Fibroblast of lung (primary cell): ENCODE measurements around the gene RIMKLA. TPM values are rescaled to one million over a fixed set of nuclear protein-coding genes. Genes with fewer than 3 reads are reported as not detected.

ENCODE experiments used
- DNase-seq, 2 donors: peaks; one replicate each; pipeline versions ENCODE4 v3.0.0 to v3.0.0-alpha.2; 2010; ENCODE audit warnings: low read depth in 2 of 2
- H2AFZ ChIP-seq: 2 replicates; pipeline ENCODE4 v1.5.1; 2012; ENCODE audit warnings: low read length, control low read depth, inconsistent platforms
- H3K27ac ChIP-seq: 2 replicates; pipeline ENCODE4 v1.5.1; 2011; ENCODE audit warnings: low read length, control low read depth; ENCODE audit not compliant: insufficient read depth
- H3K27me3 ChIP-seq: 2 replicates; pipeline ENCODE4 v1.5.1; 2011; ENCODE audit warnings: mild to moderate bottlenecking, low read length; ENCODE audit not compliant: control insufficient read depth, insufficient read depth
- H3K36me3 ChIP-seq: 2 replicates; pipeline ENCODE4 v1.5.1; 2011; ENCODE audit warnings: low read length; ENCODE audit not compliant: control insufficient read depth, insufficient read depth
- H3K4me1 ChIP-seq: 2 replicates; pipeline ENCODE4 v1.5.1; 2011; ENCODE audit warnings: low read length; ENCODE audit not compliant: control insufficient read depth, insufficient read depth; ENCODE audit errors: extremely low read depth
- H3K4me2 ChIP-seq: 2 replicates; pipeline ENCODE4 v1.5.1; 2011; ENCODE audit warnings: low read length, control low read depth; ENCODE audit not compliant: insufficient read depth; ENCODE audit errors: extremely low read depth
- H3K4me3 ChIP-seq, 4 experiments: fragments of 200-600 bp in 1 of 4; sonication (generic) in 1 of 4; replicated peaks in 1 of 4; 2 replicates each; pipeline ENCODE4 v1.5.1; 2011 to 2016; ENCODE audit warnings: low read length in 4 of 4, low read depth in 3 of 4, mild to moderate bottlenecking in 3 of 4, control low read depth in 2 of 4, inconsistent platforms in 1 of 4, mixed read lengths in 1 of 4; ENCODE audit not compliant: insufficient read depth in 1 of 4; ENCODE audit errors: control extremely low read depth in 1 of 4
- H3K79me2 ChIP-seq: 2 replicates; pipeline ENCODE4 v1.5.1; 2012; ENCODE audit warnings: mild to moderate bottlenecking, low read length, inconsistent platforms; ENCODE audit not compliant: control insufficient read depth, insufficient read depth
- H3K9ac ChIP-seq: 2 replicates; pipeline ENCODE4 v1.5.1; 2011; ENCODE audit warnings: mild to moderate bottlenecking, low read length, control low read depth; ENCODE audit not compliant: insufficient read depth
- H3K9me3 ChIP-seq: 2 replicates; pipeline ENCODE4 v1.5.1; 2012; ENCODE audit warnings: low read depth, low read length; ENCODE audit not compliant: control insufficient read depth, insufficient read depth
- H4K20me1 ChIP-seq: 2 replicates; pipeline ENCODE4 v1.5.1; 2011; ENCODE audit warnings: low read length; ENCODE audit not compliant: control insufficient read depth, insufficient read depth; ENCODE audit errors: extremely low read depth
- CTCF ChIP-seq, 2 donors: IDR thresholded peaks in 1 of 2; conservative IDR thresholded peaks in 1 of 2; 1 replicate in 1 of 2; 2 replicates in 1 of 2; pipeline ENCODE4 v1.5.1; 2011 to 2012; ENCODE audit warnings: low read length in 2 of 2, control low read depth in 1 of 2, inconsistent platforms in 1 of 2, low read depth in 1 of 2, mild to moderate bottlenecking in 1 of 2
- EZH2 ChIP-seq: IDR thresholded peaks from 2 replicates; pipeline ENCODE4 v1.5.1; 2012; ENCODE audit warnings: low read length, control low read depth, mild to moderate bottlenecking; ENCODE audit errors: missing control alignments
- polyA plus RNA-seq, 2 donors: library from polyadenylated mRNA; depleted of rRNA in 1 of 2; stranded (reverse) in 1 of 2; unstranded in 1 of 2; fragments of >200 nt; gene quantifications; 2 replicates each; pipeline ENCODE4 v1.2.1, GENCODE V29; 2011 to 2012; ENCODE audit warnings: missing spikeins in 1 of 2
- total RNA-seq: library from RNA; depleted of rRNA; stranded (reverse); fragments of >200 nt; gene quantifications from 2 replicates; pipeline ENCODE4 v1.2.1, GENCODE V29; 2014

Gene RIMKLA
- total and polyA plus RNA-seq, 2 donors (not counting 1 experiment from before 2014, with no cell fraction given), result under 0.01 TPM; not detected in 1

- no peaks in the 10 kb centered on the region for H3K9me3 ChIP-seq
- no peak overlapping the region for H3K4me2 ChIP-seq
These were observed 53.7 kb downstream of the RIMKLA start for GRCh38 chr1:42434340-42434739.

GRCh38 chr1:42439940-42440339 lies 59.3 kb downstream of the RIMKLA start:
- Histone ChIP-seq H3K9ac (no peak overlapping the region), H4K20me1 (no peaks in the 10 kb centered on the region), H2AFZ (no peak overlapping the region), H3K79me2 (no peaks in the 10 kb centered on the region), H3K4me2 (no peak overlapping the region), H3K27me3 (no peaks in the 10 kb centered on the region), H3K4me3 (no peak overlapping the region), H3K4me1 (no peaks in the 10 kb centered on the region), H3K36me3 (no peaks in the 10 kb centered on the region), H3K27ac (no peak overlapping the region), H3K9me3 (no peaks in the 10 kb centered on the region)
- TF ChIP-seq CTCF (conservative IDR thresholded peaks at IDR 0.05 in 1 of 2, IDR thresholded peaks at IDR 0.05 in 1 of 2; ENCODE audit: low read depth in 1 of 2, low read length in 2 of 2), result no peak
- TF ChIP-seq EZH2, result no peak
- DNase-seq, result peak; percentile 70 to 88

More at GRCh38 chr1:42434340-42434739, 53.7 kb downstream of the RIMKLA start:
- no peak overlapping the region for H3K9ac ChIP-seq
- H4K20me1 ChIP-seq, result no peaks in the 10 kb centered on the region
- H3K27ac ChIP-seq, result no peak overlapping the region
- H3K79me2 ChIP-seq, result no peaks in the 10 kb centered on the region
- H3K36me3 ChIP-seq, result no peaks in the 10 kb centered on the region
- TF ChIP-seq CTCF (conservative IDR thresholded peaks at IDR 0.05 in 1 of 2, IDR thresholded peaks at IDR 0.05 in 1 of 2; ENCODE audit: low read depth in 1 of 2, low read length in 2 of 2), result no peak
- TF ChIP-seq EZH2, result no peak
- no peak for DNase-seq
- no peak overlapping the region for H2AFZ ChIP-seq
- no peaks in the 10 kb centered on the region for H3K27me3 ChIP-seq
- no peak overlapping the region for H3K4me3 ChIP-seq
- H3K4me1 ChIP-seq, result no peaks in the 10 kb centered on the region

- no peak overlapping the region for H3K9ac ChIP-seq
- H3K4me1 ChIP-seq, result no peaks in the 10 kb centered on the region
- no peak for TF ChIP-seq CTCF (conservative IDR thresholded peaks at IDR 0.05 in 1 of 2, IDR thresholded peaks at IDR 0.05 in 1 of 2; ENCODE audit: low read depth in 1 of 2, low read length in 2 of 2)
- TF ChIP-seq EZH2, result no peak
- H3K79me2 ChIP-seq, result no peaks in the 10 kb centered on the region
- no peaks in the 10 kb centered on the region for H3K9me3 ChIP-seq
- no peak overlapping the region for H3K4me3 ChIP-seq
- no peaks in the 10 kb centered on the region for H3K27me3 ChIP-seq
- no peaks in the 10 kb centered on the region for H3K36me3 ChIP-seq
- H3K4me2 ChIP-seq, result no peak overlapping the region
- no peak overlapping the region for H2AFZ ChIP-seq
- no peak overlapping the region for H3K27ac ChIP-seq
- no peak for DNase-seq
- H4K20me1 ChIP-seq, result no peaks in the 10 kb centered on the region
These were observed 62.1 kb downstream of the RIMKLA start for GRCh38 chr1:42442662-42443061.
